Breast epithelium (tissue), 3 donors: ENCODE data around the gene AARS2.

Source experiments
- CTCF ChIP-seq, 3 donors: fragments of 450-650 bp; IDR thresholded peaks; one replicate each; pipeline ENCODE4 v1.5.1; 2016 to 2017; ENCODE audit warnings: antibody characterized with exemption in 3 of 3, mild to moderate bottlenecking in 3 of 3, moderate library complexity in 3 of 3
- POLR2AphosphoS5 ChIP-seq, 3 donors: sonication (generic); formaldehyde crosslinking; IDR thresholded peaks; one replicate each; pipeline ENCODE4 v1.6.1; 2017; ENCODE audit warnings: antibody characterized with exemption in 3 of 3

GRCh38 chr6:44342489-44342888 lies 29.3 kb upstream of the AARS2 start, which contains the start of gene SPATS1:
- TF ChIP-seq CTCF (IDR thresholded peaks at IDR 0.05) (no peak), POLR2AphosphoS5 (IDR thresholded peaks at IDR 0.05) (no peak)
